Transverse colon (tissue), 3 donors: ENCODE results near the gene SFXN5.

Experiments used
- EP300 ChIP-seq: sonication (generic); formaldehyde crosslinking; IDR thresholded peaks from one replicate; pipeline ENCODE4 v1.6.1; 2017; ENCODE audit warnings: antibody characterized with exemption, low read depth
- TF ChIP-seq, protein P1 (sequence below), 5 experiments: fragments of 200-600 bp in 3 of 5; fragments of 450-650 bp in 2 of 5; sonication (generic) in 3 of 5; IDR thresholded peaks; 1 replicate in 2 of 5; 2 replicates in 3 of 5; pipeline ENCODE4 v1.5.1; 2016 to 2017; ENCODE audit warnings: antibody characterized with exemption in 5 of 5, inconsistent platforms in 3 of 5, mild to moderate bottlenecking in 2 of 5, moderate library complexity in 1 of 5

GRCh38 chr2:72919414-72920317, 151.8 kb downstream of the SFXN5 start:
- TF ChIP-seq, protein P1, sequence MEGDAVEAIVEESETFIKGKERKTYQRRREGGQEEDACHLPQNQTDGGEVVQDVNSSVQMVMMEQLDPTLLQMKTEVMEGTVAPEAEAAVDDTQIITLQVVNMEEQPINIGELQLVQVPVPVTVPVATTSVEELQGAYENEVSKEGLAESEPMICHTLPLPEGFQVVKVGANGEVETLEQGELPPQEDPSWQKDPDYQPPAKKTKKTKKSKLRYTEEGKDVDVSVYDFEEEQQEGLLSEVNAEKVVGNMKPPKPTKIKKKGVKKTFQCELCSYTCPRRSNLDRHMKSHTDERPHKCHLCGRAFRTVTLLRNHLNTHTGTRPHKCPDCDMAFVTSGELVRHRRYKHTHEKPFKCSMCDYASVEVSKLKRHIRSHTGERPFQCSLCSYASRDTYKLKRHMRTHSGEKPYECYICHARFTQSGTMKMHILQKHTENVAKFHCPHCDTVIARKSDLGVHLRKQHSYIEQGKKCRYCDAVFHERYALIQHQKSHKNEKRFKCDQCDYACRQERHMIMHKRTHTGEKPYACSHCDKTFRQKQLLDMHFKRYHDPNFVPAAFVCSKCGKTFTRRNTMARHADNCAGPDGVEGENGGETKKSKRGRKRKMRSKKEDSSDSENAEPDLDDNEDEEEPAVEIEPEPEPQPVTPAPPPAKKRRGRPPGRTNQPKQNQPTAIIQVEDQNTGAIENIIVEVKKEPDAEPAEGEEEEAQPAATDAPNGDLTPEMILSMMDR (IDR thresholded peaks at IDR 0.05): no peak
- no peak for TF ChIP-seq EP300
